Measurements from ENCODE around the gene INVS.

DNA sequence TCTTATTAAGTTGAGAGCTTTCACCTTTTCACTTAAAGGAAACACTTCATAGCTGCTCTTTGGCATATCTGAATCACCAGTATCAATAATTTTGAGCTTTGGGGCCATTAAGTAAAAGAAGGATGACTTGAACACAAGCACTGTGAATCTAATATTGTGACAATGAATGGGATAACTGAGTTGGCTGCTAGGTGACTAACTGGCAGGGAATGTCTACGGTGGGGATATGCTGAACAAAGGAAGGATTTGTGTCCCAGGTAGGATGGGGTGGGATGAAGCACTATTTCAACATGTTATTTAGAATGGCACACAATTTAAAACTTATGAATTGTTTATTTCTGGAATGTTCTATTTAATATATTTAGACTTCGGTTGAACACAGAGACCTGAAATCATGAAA lies 130.1 kb downstream of the INVS start:
- TF ChIP-seq GATA2 (IDR thresholded peaks at IDR 0.05; ENCODE audit: low read depth, low read length), result no peak
- no peak for TF ChIP-seq GATA3 (IDR thresholded peaks at IDR 0.05; ENCODE audit: low read depth, low read length)
